Activated CD4-positive, CD25-positive, alpha-beta regulatory T cell treated with anti-CD3 and anti-CD28 coated beads, Interleukin-2, amount 50 U/mL, for 16 hours (primary cell): ENCODE measurements around the gene FSTL5.

Source experiments
- DNase-seq: peaks from one replicate; pipeline ENCODE4 v3.0.0-alpha.2; 2020; ENCODE audit warnings: low read depth, low spot score

The FSTL5 gene

DNA sequence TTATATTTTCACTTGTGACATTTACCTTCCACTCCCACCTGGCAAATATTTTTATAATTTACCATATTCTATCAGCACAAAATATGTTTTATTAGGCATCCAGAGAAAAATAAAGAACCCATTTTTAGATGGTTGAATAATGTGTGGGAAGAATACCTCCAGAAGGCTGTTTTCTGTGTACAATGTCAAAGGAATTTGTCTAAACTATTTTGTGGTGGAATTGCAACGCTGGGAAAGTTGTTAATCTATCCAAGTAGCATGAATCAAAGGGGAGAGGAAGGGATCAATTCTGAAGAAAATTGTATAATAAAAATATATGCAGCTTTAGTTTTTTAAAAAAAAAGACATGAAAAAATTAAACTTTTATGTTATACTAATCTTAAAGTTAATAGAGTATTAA lies 706.5 kb downstream of the FSTL5 start:
- no peak for DNase-seq

GRCh38 chr4:161454860-161455259 lies 708.9 kb downstream of the FSTL5 start:
- no peak for DNase-seq

DNA sequence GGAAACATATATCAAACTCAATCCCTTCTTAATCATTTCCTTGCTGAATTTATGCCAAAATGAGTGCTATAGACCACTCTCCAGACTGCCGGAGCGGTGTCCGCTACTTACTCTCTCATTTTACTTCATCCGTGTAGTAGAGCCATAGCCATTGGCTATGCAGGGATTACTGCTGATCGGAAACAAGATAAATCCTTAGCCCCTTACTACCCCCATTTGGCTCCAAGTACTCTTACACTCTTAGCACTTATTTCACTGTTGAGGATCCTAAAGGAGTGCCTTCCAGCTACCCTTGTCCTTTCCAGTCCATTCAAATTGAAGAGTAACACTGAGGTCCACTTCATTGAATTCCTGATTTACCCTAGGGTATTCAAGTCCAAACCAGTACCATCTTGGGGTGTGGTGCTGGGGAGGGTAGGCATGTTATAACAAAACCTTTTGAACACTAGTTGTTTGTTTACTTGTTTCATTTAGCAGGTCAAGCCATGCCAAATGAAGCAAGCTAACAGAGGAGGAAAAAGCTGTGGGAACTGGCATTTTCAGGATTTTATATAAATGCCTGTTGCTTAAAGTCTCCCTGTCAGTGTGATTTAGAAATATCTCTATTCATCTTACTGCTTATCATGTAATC lies 715.1 kb downstream of the FSTL5 start:
- no peak for DNase-seq

GRCh38 chr4:161444626-161445025 lies 719.2 kb downstream of the FSTL5 start:
- no peak for DNase-seq

- DNase-seq = no peak
Observed at GRCh38 chr4:161442921-161443320, 720.9 kb downstream of the FSTL5 start.

DNA sequence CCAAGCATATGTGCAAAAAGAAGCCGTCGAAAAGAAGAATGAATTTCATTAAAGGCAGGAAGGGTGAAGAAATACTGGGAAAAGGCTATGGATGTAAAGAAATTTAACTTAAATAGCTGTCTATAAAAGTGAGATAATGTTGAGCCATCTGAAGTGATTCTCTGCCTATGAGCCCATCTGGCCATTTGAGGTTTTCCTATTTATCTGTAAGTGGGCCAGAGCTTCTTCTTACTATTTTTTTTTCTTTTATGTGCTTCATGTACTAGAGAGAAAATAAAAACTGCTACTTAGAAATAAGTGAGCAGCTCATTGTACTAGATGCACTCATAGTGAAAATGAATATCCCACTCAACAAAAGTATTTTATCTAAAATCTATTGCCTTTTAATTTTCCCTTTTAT lies 725.7 kb downstream of the FSTL5 start:
- no peak for DNase-seq

DNA sequence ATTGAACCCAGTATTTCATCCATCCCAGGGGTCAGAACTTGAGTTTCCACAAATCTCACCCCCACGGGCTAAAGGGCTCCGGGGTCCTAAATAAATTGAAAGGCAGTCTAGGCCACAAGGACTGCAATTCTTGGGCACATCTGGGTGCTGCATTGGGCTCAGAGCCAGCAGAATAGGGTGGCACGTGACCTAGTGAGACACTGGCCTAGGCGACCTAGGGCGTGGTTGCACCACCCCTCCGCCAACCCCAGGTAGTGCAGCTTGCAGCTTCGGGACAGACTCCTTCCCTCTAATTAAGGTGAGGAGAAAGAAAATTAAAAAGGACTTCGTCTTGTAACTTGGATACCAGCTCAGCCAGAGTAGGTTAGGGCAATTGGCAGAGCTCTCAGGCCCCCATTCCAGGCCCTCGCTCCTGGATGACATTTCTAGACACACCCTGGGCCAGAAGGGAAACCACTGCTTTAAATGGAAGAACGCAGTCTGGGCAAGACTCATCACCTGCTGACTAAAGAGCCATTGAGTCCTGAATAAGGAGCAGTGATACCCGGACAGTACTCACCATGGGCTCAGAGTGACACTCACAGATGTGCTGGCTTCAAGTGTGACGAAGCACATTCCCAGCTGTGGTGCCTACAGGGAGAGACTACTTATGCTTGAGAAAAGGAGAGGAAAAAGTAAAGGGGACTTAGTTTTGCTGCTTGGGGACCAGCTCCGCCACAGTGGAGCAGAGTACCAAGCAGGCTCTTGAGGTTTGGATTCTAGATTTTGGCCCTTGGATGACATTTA lies 735.4 kb downstream of the FSTL5 start:
- DNase-seq = no peak

DNA sequence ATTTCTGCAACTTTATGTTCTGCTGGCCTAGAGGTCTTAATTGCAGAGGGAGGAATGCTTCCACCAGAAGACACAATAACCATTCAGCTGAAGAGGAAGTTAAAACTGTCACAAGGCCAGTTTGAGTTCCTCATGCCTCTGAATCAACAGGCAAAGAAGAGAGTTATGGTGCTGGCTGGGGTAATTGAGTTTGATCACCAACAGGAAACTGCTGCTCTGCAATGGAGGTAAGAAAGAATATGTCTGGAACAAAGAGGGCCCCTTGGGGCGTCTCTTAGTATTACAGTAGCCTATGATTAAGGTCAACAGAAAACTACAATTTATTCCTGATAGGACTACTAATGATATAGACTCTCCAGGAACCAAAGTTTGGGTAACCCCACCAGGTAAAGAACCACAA lies 744.0 kb downstream of the FSTL5 start:
- DNase-seq = no peak

DNA sequence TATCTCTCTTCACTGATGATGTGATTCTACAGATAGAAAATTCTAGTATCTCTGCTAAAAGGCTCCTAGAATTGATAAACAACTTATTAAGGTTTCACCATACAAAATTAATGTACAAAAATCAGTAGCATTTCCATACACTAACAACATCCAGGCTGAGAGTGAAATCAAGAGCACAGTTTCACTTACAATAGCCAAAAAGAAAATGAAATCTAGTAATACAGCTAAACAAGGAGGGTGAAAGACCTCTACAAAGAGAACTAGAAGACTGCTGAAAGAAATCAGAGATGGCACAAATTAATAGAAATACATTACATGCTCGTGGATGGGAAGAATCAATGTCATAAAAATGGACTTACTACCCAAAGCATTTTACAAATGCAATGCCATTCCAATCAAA lies 751.9 kb downstream of the FSTL5 start:
- DNase-seq = no peak

- DNase-seq = no peak
Observed at GRCh38 chr4:161404346-161405110, 759.3 kb downstream of the FSTL5 start.

DNA sequence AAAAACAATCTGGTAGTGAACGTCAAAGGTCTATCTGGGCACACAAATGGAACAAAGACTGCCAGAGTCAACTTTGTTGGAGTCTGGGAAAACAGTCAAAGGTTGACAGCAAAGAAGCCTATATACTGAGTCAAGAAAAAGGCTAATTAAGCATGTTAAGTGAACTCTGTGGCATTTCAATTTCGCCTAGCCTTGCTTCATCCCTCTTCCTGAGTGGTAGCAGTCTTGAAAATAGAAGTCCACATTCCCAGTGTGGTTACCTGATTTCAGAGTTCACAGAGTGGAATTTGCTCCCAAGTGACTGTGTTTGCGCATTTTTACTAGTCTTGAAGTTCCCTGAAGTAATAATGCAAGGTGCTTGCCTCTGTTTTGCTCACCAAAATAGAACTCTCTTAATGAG lies 760.0 kb downstream of the FSTL5 start:
- DNase-seq = no peak

DNA sequence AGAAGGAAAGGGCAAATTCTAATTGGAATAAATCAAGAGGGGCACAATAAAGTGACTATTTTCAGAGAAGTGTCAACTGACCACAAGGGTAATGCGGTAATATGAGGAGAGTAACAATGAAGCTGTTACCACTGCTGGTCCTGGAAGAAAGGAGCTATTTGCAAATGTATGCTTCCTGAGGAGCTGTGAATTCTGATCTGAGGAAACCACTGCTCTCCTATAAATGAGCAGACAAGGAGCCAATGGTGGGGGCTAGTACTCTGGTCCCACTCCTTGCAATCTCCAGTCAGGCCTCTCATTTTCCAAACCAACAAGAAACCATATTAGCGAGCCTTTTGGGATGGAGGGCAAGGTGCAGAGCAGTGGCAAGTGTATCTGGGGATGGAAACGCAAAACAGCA lies 770.2 kb downstream of the FSTL5 start:
- DNase-seq = no peak

- no peak for DNase-seq
Observed at GRCh38 chr4:161382655-161383054, 781.1 kb downstream of the FSTL5 start.

- no peak for DNase-seq
Observed at GRCh38 chr4:161376275-161376674, 787.5 kb downstream of the FSTL5 start.

DNA sequence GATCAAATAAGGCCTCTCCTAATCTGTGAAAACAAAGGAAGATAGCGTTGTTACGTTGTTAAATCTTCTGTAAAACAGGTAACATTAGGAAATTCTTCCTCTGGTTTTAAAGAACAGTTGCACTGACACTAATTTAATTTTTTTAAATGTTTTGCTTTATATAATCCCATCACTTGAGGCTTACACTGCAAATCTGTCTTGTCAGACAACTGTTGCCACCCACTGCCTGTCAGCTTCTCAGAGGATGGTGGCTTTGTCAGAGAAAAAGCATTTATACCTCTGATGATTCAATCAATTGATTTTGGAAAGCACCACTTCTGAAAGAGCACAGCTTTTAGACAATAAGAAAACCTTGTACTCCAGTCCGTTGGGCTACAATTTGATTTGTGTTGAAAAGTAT lies 799.1 kb downstream of the FSTL5 start:
- no peak for DNase-seq

- no peak for DNase-seq
Observed at GRCh38 chr4:161360982-161361381, 802.8 kb downstream of the FSTL5 start.

DNA sequence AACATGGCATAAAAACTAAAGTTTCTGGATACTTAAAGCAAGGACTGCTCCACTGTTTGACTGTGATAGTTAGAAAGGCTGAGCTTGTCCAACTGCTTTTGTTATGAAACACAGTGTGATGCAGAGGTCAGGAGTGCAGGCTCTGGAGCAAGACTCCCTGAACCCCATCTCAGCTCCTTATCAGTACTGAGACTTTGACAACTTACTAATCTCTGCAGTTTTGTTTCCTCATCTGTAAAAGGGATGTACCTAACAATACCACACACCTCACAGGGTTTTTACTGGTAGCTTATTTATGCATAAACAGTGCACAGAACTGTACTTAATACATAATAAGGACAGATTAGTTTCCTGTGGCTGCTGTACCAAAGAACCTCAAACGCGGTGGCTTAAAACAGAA lies 804.3 kb downstream of the FSTL5 start:
- no peak for DNase-seq

GRCh38 chr4:161356351-161356750 lies 807.4 kb downstream of the FSTL5 start:
- no peak for DNase-seq

DNA sequence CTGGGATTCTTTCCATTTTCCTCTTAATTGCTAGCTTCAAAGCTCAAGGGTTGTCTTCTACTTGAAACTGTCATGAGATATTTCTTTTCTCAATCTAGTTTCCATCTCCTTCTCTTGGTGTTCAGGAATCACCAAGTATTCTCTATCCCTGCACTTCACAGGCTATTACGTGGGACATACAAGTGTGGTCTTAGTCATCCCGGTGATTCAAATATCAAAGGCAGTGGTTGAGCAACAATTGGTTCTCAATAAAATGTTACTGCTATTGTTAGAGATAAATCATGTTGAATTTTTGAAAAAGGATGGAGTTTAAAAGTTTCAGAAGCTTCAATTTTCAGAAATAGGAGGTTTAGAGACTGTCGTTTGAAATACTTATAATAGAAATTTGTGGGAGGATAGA lies 812.9 kb downstream of the FSTL5 start:
- DNase-seq = no peak

- DNase-seq = no peak
Observed at GRCh38 chr4:161345741-161346140, 818.1 kb downstream of the FSTL5 start.

GRCh38 chr4:161343569-161343950 lies 820.2 kb downstream of the FSTL5 start:
- DNase-seq = no peak

DNA sequence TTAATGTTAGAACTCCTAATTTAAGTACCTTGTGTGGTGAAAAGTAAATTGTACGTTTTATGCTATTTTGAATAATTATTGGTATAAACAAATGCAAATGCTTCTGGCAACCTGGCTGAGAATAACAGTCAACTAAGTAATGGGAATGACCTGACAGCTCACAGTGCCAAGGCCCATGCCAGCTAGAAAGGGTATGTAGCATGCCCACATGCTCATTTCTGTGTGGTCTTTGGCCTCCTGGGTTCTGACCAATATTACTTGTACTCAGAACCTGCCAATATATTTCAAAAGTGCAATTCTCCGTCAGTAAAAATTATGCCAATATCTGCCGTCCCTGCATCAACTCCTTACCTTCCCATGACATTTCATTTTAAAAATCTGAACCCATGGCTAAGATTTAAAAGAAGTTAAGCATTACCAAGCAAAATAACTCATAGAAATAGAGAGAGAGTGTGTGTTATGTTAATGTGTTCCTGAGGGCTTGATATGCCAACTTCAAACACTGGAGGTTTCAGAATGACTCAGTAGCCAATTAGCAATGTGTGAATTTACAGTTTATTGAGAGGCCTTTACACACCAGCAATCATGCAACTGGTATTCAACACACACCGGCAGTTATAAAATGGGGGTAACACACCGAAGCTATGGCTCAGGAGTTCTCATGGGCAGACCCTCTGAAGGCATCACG lies 820.8 kb downstream of the FSTL5 start:
- DNase-seq = no peak
